WTC11 (cell line): ENCODE measurements around the gene PRR14L.

Experiments
- CREB1 ChIP-seq: sonication (generic); formaldehyde crosslinking; IDR thresholded peaks from 2 replicates; pipeline ENCODE4 v1.8.0; 2023; ENCODE audit warnings: mild to moderate bottlenecking, missing genetic modification reagents
- CTCF ChIP-seq: fragments of 200-600 bp; IDR thresholded peaks from 2 replicates; pipeline ENCODE4 v1.8.0; 2022; ENCODE audit warnings: antibody characterized with exemption
- E2F1 ChIP-seq: sonication (generic); formaldehyde crosslinking; IDR thresholded peaks from 2 replicates; pipeline ENCODE4 v1.8.0; 2022; ENCODE audit warnings: mild to moderate bottlenecking, missing genetic modification reagents
- IRF1 ChIP-seq: sonication (generic); formaldehyde crosslinking; IDR thresholded peaks from 2 replicates; pipeline ENCODE4 v1.8.0; 2023; ENCODE audit warnings: missing genetic modification reagents
- IRF2 ChIP-seq: sonication (generic); formaldehyde crosslinking; IDR thresholded peaks from 2 replicates; pipeline ENCODE4 v1.8.0; 2022; ENCODE audit warnings: low read depth, missing genetic modification reagents, borderline replicate concordance
- JUN ChIP-seq: sonication (generic); formaldehyde crosslinking; IDR thresholded peaks from 2 replicates; pipeline ENCODE4 v1.8.0; 2023; ENCODE audit warnings: mild to moderate bottlenecking, missing genetic modification reagents
- MAX ChIP-seq: sonication (generic); formaldehyde crosslinking; IDR thresholded peaks from 2 replicates; pipeline ENCODE4 v1.8.0; 2022; ENCODE audit warnings: mild to moderate bottlenecking, missing genetic modification reagents
- MYBL2 ChIP-seq: sonication (generic); formaldehyde crosslinking; IDR thresholded peaks from 2 replicates; pipeline ENCODE4 v1.8.1; 2023; ENCODE audit warnings: mild to moderate bottlenecking, moderate library complexity, missing genetic modification reagents
- NR3C1 ChIP-seq: sonication (generic); formaldehyde crosslinking; conservative IDR thresholded peaks from 2 replicates; pipeline ENCODE4 v1.8.1; 2023; ENCODE audit warnings: low read depth, mild to moderate bottlenecking, missing genetic modification reagents
- PRDM15 ChIP-seq: sonication (generic); formaldehyde crosslinking; IDR thresholded peaks from 2 replicates; pipeline ENCODE4 v1.8.0; 2022; ENCODE audit warnings: missing genetic modification reagents
- TF ChIP-seq, protein P1 (sequence below): sonication (generic); formaldehyde crosslinking; conservative IDR thresholded peaks from 2 replicates; pipeline ENCODE4 v1.8.1; 2023; ENCODE audit warnings: mild to moderate bottlenecking, low read depth, missing genetic modification reagents, moderate library complexity
- TF ChIP-seq, protein P2 (sequence below): sonication (generic); formaldehyde crosslinking; IDR thresholded peaks from 2 replicates; pipeline ENCODE4 v1.8.1; 2022; ENCODE audit warnings: low read depth, mild to moderate bottlenecking, moderate library complexity, missing genetic modification reagents, borderline replicate concordance
- TF ChIP-seq, protein P3 (sequence below): sonication (generic); formaldehyde crosslinking; IDR thresholded peaks from 2 replicates; pipeline ENCODE4 v1.8.0; 2022; ENCODE audit warnings: mild to moderate bottlenecking, missing genetic modification reagents

GRCh38 chr22:31715147-31715778 lies 34.7 kb downstream of the PRR14L start:
- no peak for TF ChIP-seq NR3C1 (CRISPR knock-in tag)
- TF ChIP-seq CTCF, result no peak
- no peak for TF ChIP-seq PRDM15 (CRISPR knock-in tag)
- TF ChIP-seq MAX, result no peak
- no peak for TF ChIP-seq CREB1 (CRISPR knock-in tag)
- no peak for TF ChIP-seq MYBL2 (CRISPR knock-in tag)
- TF ChIP-seq IRF2 (CRISPR knock-in tag), result no peak
- TF ChIP-seq, protein P1, sequence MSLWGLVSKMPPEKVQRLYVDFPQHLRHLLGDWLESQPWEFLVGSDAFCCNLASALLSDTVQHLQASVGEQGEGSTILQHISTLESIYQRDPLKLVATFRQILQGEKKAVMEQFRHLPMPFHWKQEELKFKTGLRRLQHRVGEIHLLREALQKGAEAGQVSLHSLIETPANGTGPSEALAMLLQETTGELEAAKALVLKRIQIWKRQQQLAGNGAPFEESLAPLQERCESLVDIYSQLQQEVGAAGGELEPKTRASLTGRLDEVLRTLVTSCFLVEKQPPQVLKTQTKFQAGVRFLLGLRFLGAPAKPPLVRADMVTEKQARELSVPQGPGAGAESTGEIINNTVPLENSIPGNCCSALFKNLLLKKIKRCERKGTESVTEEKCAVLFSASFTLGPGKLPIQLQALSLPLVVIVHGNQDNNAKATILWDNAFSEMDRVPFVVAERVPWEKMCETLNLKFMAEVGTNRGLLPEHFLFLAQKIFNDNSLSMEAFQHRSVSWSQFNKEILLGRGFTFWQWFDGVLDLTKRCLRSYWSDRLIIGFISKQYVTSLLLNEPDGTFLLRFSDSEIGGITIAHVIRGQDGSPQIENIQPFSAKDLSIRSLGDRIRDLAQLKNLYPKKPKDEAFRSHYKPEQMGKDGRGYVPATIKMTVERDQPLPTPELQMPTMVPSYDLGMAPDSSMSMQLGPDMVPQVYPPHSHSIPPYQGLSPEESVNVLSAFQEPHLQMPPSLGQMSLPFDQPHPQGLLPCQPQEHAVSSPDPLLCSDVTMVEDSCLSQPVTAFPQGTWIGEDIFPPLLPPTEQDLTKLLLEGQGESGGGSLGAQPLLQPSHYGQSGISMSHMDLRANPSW (CRISPR knock-in tag), result no peak
- TF ChIP-seq, protein P2, sequence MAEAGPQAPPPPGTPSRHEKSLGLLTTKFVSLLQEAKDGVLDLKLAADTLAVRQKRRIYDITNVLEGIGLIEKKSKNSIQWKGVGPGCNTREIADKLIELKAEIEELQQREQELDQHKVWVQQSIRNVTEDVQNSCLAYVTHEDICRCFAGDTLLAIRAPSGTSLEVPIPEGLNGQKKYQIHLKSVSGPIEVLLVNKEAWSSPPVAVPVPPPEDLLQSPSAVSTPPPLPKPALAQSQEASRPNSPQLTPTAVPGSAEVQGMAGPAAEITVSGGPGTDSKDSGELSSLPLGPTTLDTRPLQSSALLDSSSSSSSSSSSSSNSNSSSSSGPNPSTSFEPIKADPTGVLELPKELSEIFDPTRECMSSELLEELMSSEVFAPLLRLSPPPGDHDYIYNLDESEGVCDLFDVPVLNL (CRISPR knock-in tag), result no peak
- TF ChIP-seq JUN (CRISPR knock-in tag), result no peak
- TF ChIP-seq, protein P3, sequence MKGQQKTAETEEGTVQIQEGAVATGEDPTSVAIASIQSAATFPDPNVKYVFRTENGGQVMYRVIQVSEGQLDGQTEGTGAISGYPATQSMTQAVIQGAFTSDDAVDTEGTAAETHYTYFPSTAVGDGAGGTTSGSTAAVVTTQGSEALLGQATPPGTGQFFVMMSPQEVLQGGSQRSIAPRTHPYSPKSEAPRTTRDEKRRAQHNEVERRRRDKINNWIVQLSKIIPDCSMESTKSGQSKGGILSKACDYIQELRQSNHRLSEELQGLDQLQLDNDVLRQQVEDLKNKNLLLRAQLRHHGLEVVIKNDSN (CRISPR knock-in tag), result no peak
- TF ChIP-seq IRF1 (CRISPR knock-in tag), result no peak
- no peak for TF ChIP-seq E2F1
